ENCODE data around the gene ELMOD3.
"Not testable (repeated sequence)": the region's sequence is repeated elsewhere in the genome, so short reads cannot be mapped to it uniquely, and the experiment has no call there.

ELMOD3 gene

GRCh38 chr2:85429213-85429923 lies 74.8 kb downstream of the ELMOD3 start:
- no peak for DNase-seq

- no peak for DNase-seq
Measured at GRCh38 chr2:85429924-85430289, 75.3 kb downstream of the ELMOD3 start.

- DNase-seq = no peak
Measured at GRCh38 chr2:85430752-85431569, 76.4 kb downstream of the ELMOD3 start.

GRCh38 chr2:85431570-85432205 lies 77.1 kb downstream of the ELMOD3 start:
- DNase-seq = no peak

- no peak for DNase-seq
Measured at GRCh38 chr2:85433511-85434089, 79.0 kb downstream of the ELMOD3 start.

- no peak for DNase-seq
Measured at GRCh38 chr2:85434696-85435095, 80.1 kb downstream of the ELMOD3 start.

- DNase-seq = peak in 1 of 2 experiments; percentile 24
Measured at GRCh38 chr2:85435220-85435958, 80.8 kb downstream of the ELMOD3 start.

- DNase-seq = no peak
Measured at GRCh38 chr2:85435981-85436835, 81.6 kb downstream of the ELMOD3 start.

- no peak for DNase-seq
Measured at GRCh38 chr2:85436836-85437487, 82.4 kb downstream of the ELMOD3 start.

GRCh38 chr2:85437488-85438200 lies 83.1 kb downstream of the ELMOD3 start:
- DNase-seq = peak; percentile 32 to 38

GRCh38 chr2:85438201-85439024 lies 83.8 kb downstream of the ELMOD3 start:
- no peak for DNase-seq

GRCh38 chr2:85439025-85439472 lies 84.5 kb downstream of the ELMOD3 start:
- DNase-seq = no peak

- not testable (repeated sequence) for DNase-seq
Measured at GRCh38 chr2:85439569-85439968, 85.0 kb downstream of the ELMOD3 start.

GRCh38 chr2:85439986-85440385 lies 85.4 kb downstream of the ELMOD3 start:
- DNase-seq = no peak

GRCh38 chr2:85440729-85441128 lies 86.2 kb downstream of the ELMOD3 start:
- no peak for DNase-seq
